ENCODE measurements around the gene SLC2A10.

Gene SLC2A10

DNA sequence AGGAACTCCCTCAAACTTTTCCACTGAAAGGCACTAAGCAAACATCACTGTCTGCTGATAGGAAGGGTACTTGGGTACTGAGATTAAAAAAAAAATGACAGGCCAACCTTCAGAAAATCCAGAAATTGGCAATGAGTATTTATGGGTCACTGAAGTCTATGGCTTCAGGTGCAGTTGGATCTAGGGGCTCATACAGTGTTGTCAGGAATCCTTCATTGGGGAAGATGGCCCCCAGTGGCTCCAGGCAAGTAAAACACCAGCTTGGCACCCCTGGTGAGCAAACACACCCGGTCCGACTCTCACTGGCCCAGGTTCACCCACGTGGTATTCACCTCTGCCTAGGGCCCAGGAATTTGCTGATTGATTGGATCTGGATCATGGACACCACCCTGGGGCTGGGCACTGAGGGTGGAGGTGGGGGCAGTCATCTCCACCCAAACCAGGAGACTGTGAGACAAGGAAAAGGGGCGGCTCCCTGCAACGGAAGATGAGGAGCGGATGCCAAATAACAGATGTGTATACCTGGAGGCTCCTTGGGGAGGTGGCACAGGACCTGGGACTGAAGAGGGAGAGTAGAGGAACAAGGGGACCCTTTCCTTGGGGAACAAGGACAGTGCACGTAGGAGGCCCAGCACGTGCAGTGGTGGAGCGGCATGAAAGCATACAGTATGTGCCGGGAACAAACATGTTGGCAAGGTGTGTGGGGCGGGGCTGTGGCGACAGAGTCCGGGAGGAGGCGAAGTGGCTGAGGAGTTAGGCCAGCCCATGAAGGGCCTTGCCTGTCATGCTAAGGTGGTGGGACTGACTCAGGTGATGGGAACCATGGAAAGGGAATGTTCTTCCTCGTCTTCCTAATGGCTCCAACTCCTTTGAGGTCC is 4.7 kb downstream of the SLC2A10 start:
- H3K4me3 ChIP-seq (ENCODE audit: insufficient read depth, low read depth, low read length, poor library complexity, severe bottlenecking): no peak overlapping the region
- no peak overlapping the region for H3K27ac ChIP-seq (ENCODE audit: insufficient read depth, low read length, poor library complexity, severe bottlenecking)
- peaks cover 9% of the 10 kb centered on the region for H3K27me3 ChIP-seq (replicated peaks; ENCODE audit: control insufficient read depth, insufficient read depth, low read length, poor library complexity, severe bottlenecking)
- DNase-seq: no peak
- H3K36me3 ChIP-seq (ENCODE audit: control insufficient read depth, insufficient read depth, low read length): no peaks in the 10 kb centered on the region
- peaks cover 6% of the 10 kb centered on the region for H3K4me1 ChIP-seq (ENCODE audit: control insufficient read depth, insufficient read depth, low read length, poor library complexity, severe bottlenecking)
- no peaks in the 10 kb centered on the region for H3K9me3 ChIP-seq (ENCODE audit: control insufficient read depth, low read length)

DNA sequence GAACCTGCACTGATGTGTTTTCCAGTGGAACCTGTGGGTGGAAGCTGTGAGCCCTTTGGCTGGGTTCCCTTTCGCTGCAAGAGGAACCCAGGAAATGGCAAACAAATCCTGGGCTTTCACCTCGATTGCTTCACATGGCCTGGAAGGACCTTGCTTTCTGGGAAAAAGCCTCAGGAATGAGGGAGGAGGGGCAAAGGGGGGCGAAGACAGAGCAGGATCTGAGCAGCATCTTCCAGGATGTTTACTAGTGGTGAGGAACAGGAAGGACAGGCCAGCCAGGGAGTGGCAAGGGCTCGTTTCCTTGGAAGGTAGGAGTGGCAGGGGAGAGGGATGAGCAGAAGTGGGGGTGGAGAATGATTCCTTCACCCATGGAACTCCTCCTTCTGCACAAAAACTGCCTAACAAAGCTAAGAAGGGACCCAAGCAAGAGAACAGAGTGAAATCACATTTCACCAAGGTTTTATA is 5.9 kb downstream of the SLC2A10 start:
- H3K9me3 ChIP-seq (ENCODE audit: control insufficient read depth, low read length): no peaks in the 10 kb centered on the region
- H3K4me1 ChIP-seq (ENCODE audit: control insufficient read depth, insufficient read depth, low read length, poor library complexity, severe bottlenecking): no peaks in the 10 kb centered on the region
- DNase-seq: no peak
- no peaks in the 10 kb centered on the region for H3K36me3 ChIP-seq (ENCODE audit: control insufficient read depth, insufficient read depth, low read length)
- H3K4me3 ChIP-seq (ENCODE audit: insufficient read depth, low read depth, low read length, poor library complexity, severe bottlenecking): no peak overlapping the region
- H3K27me3 ChIP-seq (replicated peaks; ENCODE audit: control insufficient read depth, insufficient read depth, low read length, poor library complexity, severe bottlenecking): no peaks in the 10 kb centered on the region
- no peak overlapping the region for H3K27ac ChIP-seq (ENCODE audit: insufficient read depth, low read length, poor library complexity, severe bottlenecking)

DNA sequence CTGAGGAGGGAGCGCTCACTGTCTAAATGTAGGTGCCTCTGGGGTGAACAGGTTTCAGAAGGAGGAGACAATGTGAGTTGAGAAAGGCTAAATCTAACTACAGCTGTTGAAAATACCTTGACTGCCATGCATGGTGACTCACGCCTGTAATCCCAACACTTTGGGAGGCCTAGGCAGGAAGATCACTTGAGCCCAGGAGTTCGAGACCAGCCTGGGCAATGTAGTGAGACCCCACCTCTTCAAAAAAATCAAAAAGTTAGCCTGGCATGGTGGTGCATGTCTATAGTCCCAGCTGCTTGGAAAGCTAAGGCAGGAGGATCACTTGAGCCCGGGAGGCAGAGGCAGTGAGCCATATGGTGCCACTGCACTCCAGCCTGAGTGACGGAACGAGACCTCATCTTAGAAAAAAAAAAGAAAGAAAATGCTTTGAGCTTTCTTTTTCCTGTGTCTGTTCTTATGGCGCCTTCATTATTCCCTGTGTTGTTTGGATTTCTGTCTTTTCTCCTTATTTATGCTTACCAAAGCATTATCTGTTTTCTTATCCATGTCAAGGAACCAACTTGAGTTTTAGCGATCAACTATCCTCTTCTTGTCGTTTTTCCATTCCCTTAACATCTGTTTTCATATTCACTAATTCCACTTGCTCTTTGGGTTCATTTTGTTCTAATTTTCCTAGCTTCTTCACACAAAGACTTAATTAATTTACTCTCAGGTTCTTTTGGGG is 8.5 kb downstream of the SLC2A10 start:
- Histone ChIP-seq H3K27me3 (replicated peaks; ENCODE audit: control insufficient read depth, insufficient read depth, low read length, poor library complexity, severe bottlenecking) (no peaks in the 10 kb centered on the region), H3K9me3 (ENCODE audit: control insufficient read depth, low read length) (no peaks in the 10 kb centered on the region), H3K4me3 (ENCODE audit: insufficient read depth, low read depth, low read length, poor library complexity, severe bottlenecking) (no peak overlapping the region), H3K4me1 (ENCODE audit: control insufficient read depth, insufficient read depth, low read length, poor library complexity, severe bottlenecking) (no peaks in the 10 kb centered on the region), H3K27ac (ENCODE audit: insufficient read depth, low read length, poor library complexity, severe bottlenecking) (no peak overlapping the region), H3K36me3 (ENCODE audit: control insufficient read depth, insufficient read depth, low read length) (no peaks in the 10 kb centered on the region)
- DNase-seq: no peak

DNA sequence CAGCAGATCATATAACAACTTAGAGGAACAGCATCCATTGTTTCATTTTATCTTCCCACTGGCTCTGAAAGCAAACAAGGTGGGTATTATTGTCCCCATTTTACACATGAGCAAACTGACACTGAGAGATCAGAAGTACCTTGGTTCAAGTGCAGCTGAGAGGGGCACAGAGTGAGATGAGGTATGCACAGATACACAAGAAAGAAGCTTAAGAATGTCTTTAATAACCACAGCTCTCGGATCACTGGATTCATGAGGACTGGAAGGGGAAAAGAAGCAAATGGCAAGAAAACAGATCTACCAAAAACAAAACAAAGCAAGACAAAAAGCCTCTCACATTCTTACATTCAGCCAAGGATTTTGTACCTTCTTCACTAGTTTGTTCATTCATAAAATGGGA is 10.6 kb downstream of the SLC2A10 start:
- Histone ChIP-seq H3K9me3 (ENCODE audit: control insufficient read depth, low read length) (no peaks in the 10 kb centered on the region), H3K27ac (ENCODE audit: insufficient read depth, low read length, poor library complexity, severe bottlenecking) (no peak overlapping the region), H3K27me3 (replicated peaks; ENCODE audit: control insufficient read depth, insufficient read depth, low read length, poor library complexity, severe bottlenecking) (no peaks in the 10 kb centered on the region), H3K4me3 (ENCODE audit: insufficient read depth, low read depth, low read length, poor library complexity, severe bottlenecking) (no peak overlapping the region), H3K36me3 (ENCODE audit: control insufficient read depth, insufficient read depth, low read length) (no peaks in the 10 kb centered on the region), H3K4me1 (ENCODE audit: control insufficient read depth, insufficient read depth, low read length, poor library complexity, severe bottlenecking) (no peaks in the 10 kb centered on the region)
- no peak for DNase-seq

DNA sequence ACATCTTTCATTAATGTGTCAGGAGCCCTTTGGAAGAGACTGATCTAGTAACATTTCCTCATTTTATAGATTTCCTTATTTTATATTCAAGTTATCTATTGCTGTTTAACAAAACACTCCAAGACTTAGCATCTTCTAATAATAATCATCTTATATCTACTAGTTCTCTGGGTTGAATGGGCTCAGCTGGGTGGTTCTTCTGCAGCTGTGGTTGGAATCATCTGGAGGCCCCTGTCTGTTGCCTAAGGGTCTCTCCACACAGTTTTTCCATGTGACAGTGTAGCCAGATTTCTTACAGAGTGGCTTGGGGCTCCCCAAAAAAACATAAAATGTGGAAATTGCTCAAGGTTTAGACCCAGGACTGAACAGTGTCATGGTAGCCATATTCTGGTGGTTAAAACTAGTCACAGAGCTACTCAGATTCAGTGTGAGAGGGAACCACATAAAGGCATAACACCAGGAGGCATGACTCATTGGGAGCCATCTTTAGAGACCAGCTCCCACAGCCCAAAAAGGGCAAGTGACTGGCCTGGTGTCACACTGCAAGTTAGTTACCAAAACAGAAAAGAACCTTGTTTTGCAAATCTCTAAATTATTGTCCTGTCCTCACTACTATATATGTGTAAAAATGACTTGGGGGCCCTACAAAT is 11.5 kb downstream of the SLC2A10 start:
- H3K4me1 ChIP-seq (ENCODE audit: control insufficient read depth, insufficient read depth, low read length, poor library complexity, severe bottlenecking): no peaks in the 10 kb centered on the region
- H3K27me3 ChIP-seq (replicated peaks; ENCODE audit: control insufficient read depth, insufficient read depth, low read length, poor library complexity, severe bottlenecking): no peaks in the 10 kb centered on the region
- H3K27ac ChIP-seq (ENCODE audit: insufficient read depth, low read length, poor library complexity, severe bottlenecking): no peak overlapping the region
- H3K4me3 ChIP-seq (ENCODE audit: insufficient read depth, low read depth, low read length, poor library complexity, severe bottlenecking): no peak overlapping the region
- no peaks in the 10 kb centered on the region for H3K36me3 ChIP-seq (ENCODE audit: control insufficient read depth, insufficient read depth, low read length)
- H3K9me3 ChIP-seq (ENCODE audit: control insufficient read depth, low read length): no peaks in the 10 kb centered on the region
- no peak for DNase-seq

DNA sequence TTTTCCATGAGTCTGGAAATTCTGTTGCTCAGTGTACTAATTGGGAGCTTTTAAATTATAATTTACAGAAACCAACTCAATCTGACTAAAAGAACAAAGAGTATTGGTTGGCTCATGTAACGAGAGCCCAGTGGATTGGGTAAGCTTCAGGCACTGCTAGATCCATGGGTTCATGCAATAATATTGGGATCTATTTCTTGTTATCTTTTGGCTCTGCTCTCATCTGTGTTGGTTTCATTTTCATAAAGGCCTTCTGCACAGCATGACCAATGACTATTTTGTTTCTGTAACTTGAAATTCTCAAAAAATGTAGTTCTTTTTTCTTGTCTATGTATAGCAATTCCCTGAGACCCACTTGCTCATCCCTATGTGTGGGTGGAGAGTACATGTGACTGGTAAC is 12.0 kb downstream of the SLC2A10 start:
- DNase-seq: no peak
- no peaks in the 10 kb centered on the region for H3K4me1 ChIP-seq (ENCODE audit: control insufficient read depth, insufficient read depth, low read length, poor library complexity, severe bottlenecking)

DNA sequence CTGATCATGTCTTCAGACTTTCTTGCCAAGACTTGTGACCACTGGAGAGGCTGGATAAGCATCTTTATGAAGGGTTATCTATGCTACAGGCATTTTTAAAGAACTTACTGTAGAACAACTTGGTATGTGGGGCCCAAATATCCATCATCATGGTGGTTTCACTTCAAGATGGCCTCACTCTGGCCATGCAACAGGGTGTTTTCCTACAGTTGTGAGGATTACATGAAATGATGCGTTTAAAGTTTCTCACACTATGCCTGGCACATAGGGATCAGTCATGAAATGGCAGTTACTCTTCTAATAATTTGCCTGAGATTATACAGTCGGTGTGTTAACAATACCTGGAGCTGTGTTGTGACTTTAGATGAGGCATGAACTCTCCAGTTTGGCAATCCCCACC is 13.0 kb downstream of the SLC2A10 start:
- Histone ChIP-seq H3K27me3 (replicated peaks; ENCODE audit: control insufficient read depth, insufficient read depth, low read length, poor library complexity, severe bottlenecking) (no peaks in the 10 kb centered on the region), H3K36me3 (ENCODE audit: control insufficient read depth, insufficient read depth, low read length) (no peaks in the 10 kb centered on the region), H3K4me1 (ENCODE audit: control insufficient read depth, insufficient read depth, low read length, poor library complexity, severe bottlenecking) (no peaks in the 10 kb centered on the region), H3K27ac (ENCODE audit: insufficient read depth, low read length, poor library complexity, severe bottlenecking) (no peak overlapping the region), H3K4me3 (ENCODE audit: insufficient read depth, low read depth, low read length, poor library complexity, severe bottlenecking) (no peak overlapping the region), H3K9me3 (ENCODE audit: control insufficient read depth, low read length) (no peaks in the 10 kb centered on the region)
- no peak for DNase-seq

More for the DNA sequence above, 12.0 kb downstream of the SLC2A10 start:
- Histone ChIP-seq H3K9me3 (ENCODE audit: control insufficient read depth, low read length) (no peaks in the 10 kb centered on the region), H3K36me3 (ENCODE audit: control insufficient read depth, insufficient read depth, low read length) (no peaks in the 10 kb centered on the region), H3K27ac (ENCODE audit: insufficient read depth, low read length, poor library complexity, severe bottlenecking) (no peak overlapping the region), H3K27me3 (replicated peaks; ENCODE audit: control insufficient read depth, insufficient read depth, low read length, poor library complexity, severe bottlenecking) (no peaks in the 10 kb centered on the region), H3K4me3 (ENCODE audit: insufficient read depth, low read depth, low read length, poor library complexity, severe bottlenecking) (no peak overlapping the region)

DNA sequence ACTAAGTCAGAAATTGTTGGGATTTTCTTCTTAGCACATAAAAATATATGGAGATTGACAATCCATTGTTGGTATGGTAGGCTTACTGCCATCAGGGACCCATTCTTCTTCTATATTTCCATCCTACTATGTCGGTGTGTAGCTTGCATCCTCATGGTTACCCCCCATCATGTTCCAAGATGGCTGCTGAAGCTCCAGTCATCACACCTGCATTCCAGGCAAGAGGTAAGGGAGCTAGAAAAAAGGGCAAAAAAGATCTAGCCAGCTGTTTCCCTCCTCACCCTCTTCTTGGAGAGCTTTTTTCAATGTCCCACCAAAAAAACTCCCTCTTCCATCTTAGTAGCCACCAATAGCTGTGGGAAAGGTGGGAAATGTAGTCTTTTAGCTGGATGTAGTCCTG is 13.6 kb downstream of the SLC2A10 start:
- H3K9me3 ChIP-seq (ENCODE audit: control insufficient read depth, low read length): no peaks in the 10 kb centered on the region
- no peaks in the 10 kb centered on the region for H3K36me3 ChIP-seq (ENCODE audit: control insufficient read depth, insufficient read depth, low read length)
- H3K4me3 ChIP-seq (ENCODE audit: insufficient read depth, low read depth, low read length, poor library complexity, severe bottlenecking): no peak overlapping the region
- no peaks in the 10 kb centered on the region for H3K27me3 ChIP-seq (replicated peaks; ENCODE audit: control insufficient read depth, insufficient read depth, low read length, poor library complexity, severe bottlenecking)
- no peak for DNase-seq
- H3K4me1 ChIP-seq (ENCODE audit: control insufficient read depth, insufficient read depth, low read length, poor library complexity, severe bottlenecking): no peaks in the 10 kb centered on the region
- H3K27ac ChIP-seq (ENCODE audit: insufficient read depth, low read length, poor library complexity, severe bottlenecking): no peak overlapping the region

DNA sequence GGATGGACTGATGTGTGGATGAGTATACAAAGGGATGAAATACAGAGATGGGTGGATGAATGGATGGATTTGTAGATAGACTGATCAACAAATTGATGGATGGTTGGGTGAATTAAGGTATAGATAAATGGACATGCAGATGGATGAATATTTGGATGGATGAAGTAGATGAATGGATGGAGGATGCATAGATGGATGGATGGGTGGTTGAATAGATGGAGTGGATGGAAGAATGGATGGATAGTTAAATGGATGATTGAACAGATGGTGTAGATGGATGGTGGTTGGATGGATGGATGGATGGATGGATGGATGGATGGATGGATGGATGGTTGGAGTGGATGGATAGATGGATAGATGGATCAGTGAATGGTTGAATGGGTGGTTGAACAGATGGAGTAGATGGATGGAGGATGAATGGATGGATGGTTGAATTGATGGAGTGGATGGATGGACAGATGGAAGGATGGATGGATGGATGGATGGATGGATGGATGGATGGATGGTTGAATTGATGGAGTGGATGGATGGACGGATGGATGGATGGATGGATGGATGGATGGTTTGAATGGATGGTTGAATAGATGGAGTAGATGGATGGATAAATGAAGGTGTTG is 15.0 kb downstream of the SLC2A10 start:
- Histone ChIP-seq H3K27me3 (replicated peaks; ENCODE audit: control insufficient read depth, insufficient read depth, low read length, poor library complexity, severe bottlenecking) (no peaks in the 10 kb centered on the region), H3K36me3 (ENCODE audit: control insufficient read depth, insufficient read depth, low read length) (no peaks in the 10 kb centered on the region), H3K4me3 (ENCODE audit: insufficient read depth, low read depth, low read length, poor library complexity, severe bottlenecking) (no peak overlapping the region), H3K4me1 (ENCODE audit: control insufficient read depth, insufficient read depth, low read length, poor library complexity, severe bottlenecking) (no peaks in the 10 kb centered on the region), H3K9me3 (ENCODE audit: control insufficient read depth, low read length) (no peaks in the 10 kb centered on the region), H3K27ac (ENCODE audit: insufficient read depth, low read length, poor library complexity, severe bottlenecking) (no peak overlapping the region)
- DNase-seq: no peak
